ENCODE data around the gene BSG.

Gene BSG

GRCh38 chr19:540867-541637 lies 31.3 kb upstream of the BSG start:
- DNase-seq = no peak

- DNase-seq = no peak
Observed at GRCh38 chr19:541699-542098, 30.7 kb upstream of the BSG start.

- no peak for DNase-seq
Observed at GRCh38 chr19:542173-542866, 30.1 kb upstream of the BSG start.

- no peak for DNase-seq
Observed at GRCh38 chr19:543910-544608, 28.3 kb upstream of the BSG start, which contains the start of gene GZMM. Gene GZMM, plus strand, starts transcription at chr19:544053. Its CDS starts 19 bp downstream, at chr19:544072.

GRCh38 chr19:547117-547516 lies 25.3 kb upstream of the BSG start:
- DNase-seq = no peak

- no peak for DNase-seq
Observed at GRCh38 chr19:547836-548720, 24.3 kb upstream of the BSG start.

- DNase-seq = no peak
Observed at GRCh38 chr19:548886-549830, 23.2 kb upstream of the BSG start.

GRCh38 chr19:554817-555216 lies 17.6 kb upstream of the BSG start:
- no peak for DNase-seq

GRCh38 chr19:555474-555808 lies 17.0 kb upstream of the BSG start:
- no peak for DNase-seq

GRCh38 chr19:556611-557382 lies 15.6 kb upstream of the BSG start:
- DNase-seq = no peak

GRCh38 chr19:558770-559439 lies 13.5 kb upstream of the BSG start:
- DNase-seq = no peak

- no peak for DNase-seq
Observed at GRCh38 chr19:560121-560520, 12.3 kb upstream of the BSG start.

- peak; percentile 75 for DNase-seq
Observed at GRCh38 chr19:566403-566802, 6.0 kb upstream of the BSG start.

- DNase-seq = no peak
Observed at GRCh38 chr19:566844-567243, 5.6 kb upstream of the BSG start.

- no peak for DNase-seq
Observed at GRCh38 chr19:567296-567900, 5.0 kb upstream of the BSG start.

GRCh38 chr19:570251-570686 lies 2.1 kb upstream of the BSG start:
- no peak for DNase-seq

- peak; percentile 87 for DNase-seq
Observed at GRCh38 chr19:570937-571565, 1.3 kb upstream of the BSG start.

- peak; percentile 84 for DNase-seq
Observed at GRCh38 chr19:571566-571974, 826 bp upstream of the BSG start.
